Ascending aorta (tissue), 2 donors: ENCODE results near the gene DHRS4L2. TPM values are rescaled to one million over a fixed set of nuclear protein-coding genes. Genes with fewer than 3 reads are reported as not detected.
"Not testable (repeated sequence)": the region's sequence is repeated elsewhere in the genome, so short reads cannot be mapped to it uniquely, and the experiment has no call there.

Experiments used
- DNase-seq, 2 donors: peaks; one replicate each; pipeline ENCODE4 v3.0.0-alpha.2; 2019; ENCODE audit warnings: low spot score in 2 of 2
- H3K27ac ChIP-seq, 2 donors: fragments of 200-600 bp; sonication (generic); one replicate each; pipeline ENCODE4 v1.5.1; 2016 to 2017; ENCODE audit warnings: mild to moderate bottlenecking in 1 of 2
- H3K27me3 ChIP-seq: fragments of 200-600 bp; sonication (generic); one replicate; pipeline ENCODE4 v1.5.1; 2017
- H3K36me3 ChIP-seq, 2 donors: fragments of 200-600 bp; sonication (generic); one replicate each; pipeline ENCODE4 v1.5.1; 2016
- H3K4me1 ChIP-seq, 2 donors: fragments of 200-600 bp; sonication (generic); one replicate each; pipeline ENCODE4 v1.5.1; 2016 to 2017; ENCODE audit warnings: mild to moderate bottlenecking in 1 of 2
- H3K4me3 ChIP-seq, 2 donors: fragments of 200-600 bp; sonication (generic); one replicate each; pipeline ENCODE4 v1.5.1; 2016 to 2017; ENCODE audit warnings: mild to moderate bottlenecking in 1 of 2
- H3K9me3 ChIP-seq, 2 donors: fragments of 200-600 bp; sonication (generic); one replicate each; pipeline ENCODE4 v1.5.1; 2016
- CTCF ChIP-seq, 3 experiments: fragments of 200-600 bp in 2 of 3; fragments of 450-650 bp in 1 of 3; sonication (generic) in 2 of 3; IDR thresholded peaks; one replicate each; pipeline ENCODE4 v1.5.1; 2016 to 2019; ENCODE audit warnings: antibody characterized with exemption in 3 of 3, mild to moderate bottlenecking in 1 of 3, moderate library complexity in 1 of 3
- intact Hi-C: fragments of 100-400 bp; cut with DNase I; formaldehyde crosslinking; loops from one replicate; pipeline ENCODE4 v1.15.1; 2023
- total RNA-seq: library from RNA; depleted of rRNA; stranded (reverse); fragments of >200 nt; gene quantifications from one replicate; pipeline ENCODE4 v1.1.0, GENCODE V29; 2016

The DHRS4L2 gene
- total RNA-seq, 1 donor from 2014 or later: 31.5 TPM

GRCh38 chr14:23961704-23962103, 27.0 kb upstream of the DHRS4L2 start:
- H3K9me3 ChIP-seq, H3K27me3 ChIP-seq, H3K4me1 ChIP-seq, intact Hi-C loops, H3K27ac ChIP-seq, H3K36me3 ChIP-seq, H3K4me3 ChIP-seq, DNase-seq: not testable (repeated sequence)

GRCh38 chr14:23969130-23969480, 19.6 kb upstream of the DHRS4L2 start:
- H3K4me1 ChIP-seq, H3K9me3 ChIP-seq, H3K27me3 ChIP-seq, intact Hi-C loops, DNase-seq, H3K36me3 ChIP-seq, H3K27ac ChIP-seq: not testable (repeated sequence)
- H3K4me3 ChIP-seq: peak overlapping the region in 1 of 2 donors; percentile 63

GRCh38 chr14:23969481-23970282, 19.0 kb upstream of the DHRS4L2 start:
- H3K4me1 ChIP-seq, H3K9me3 ChIP-seq, H3K27me3 ChIP-seq, H3K36me3 ChIP-seq, intact Hi-C loops, H3K27ac ChIP-seq: not testable (repeated sequence)
- H3K4me3 ChIP-seq: peak overlapping the region; percentile 52 to 63
- DNase-seq: peak in 1 of 2 donors; percentile 82

- DNase-seq, H3K9me3 ChIP-seq, H3K4me3 ChIP-seq, H3K36me3 ChIP-seq, H3K27ac ChIP-seq, intact Hi-C loops, H3K4me1 ChIP-seq, H3K27me3 ChIP-seq: not testable (repeated sequence)
Measured at GRCh38 chr14:23970283-23970659, 18.5 kb upstream of the DHRS4L2 start.

GRCh38 chr14:23973178-23973577, 15.6 kb upstream of the DHRS4L2 start:
- DNase-seq, H3K4me3 ChIP-seq, H3K27me3 ChIP-seq, H3K9me3 ChIP-seq, H3K27ac ChIP-seq, H3K36me3 ChIP-seq, intact Hi-C loops, H3K4me1 ChIP-seq: not testable (repeated sequence)

GRCh38 chr14:23974041-23974440, 14.7 kb upstream of the DHRS4L2 start:
- H3K4me3 ChIP-seq, H3K4me1 ChIP-seq, H3K9me3 ChIP-seq, H3K36me3 ChIP-seq, DNase-seq, H3K27ac ChIP-seq, H3K27me3 ChIP-seq: not testable (repeated sequence)
- intact Hi-C loops: loop anchor here (2.0 kb wide), 1 partner anchor 41 kb away; no protein-coding TSS in a partner anchor

- H3K4me3 ChIP-seq, H3K4me1 ChIP-seq, DNase-seq, intact Hi-C loops, H3K27ac ChIP-seq, H3K27me3 ChIP-seq, H3K9me3 ChIP-seq, H3K36me3 ChIP-seq: not testable (repeated sequence)
- peak in 1 of 3 experiments; percentile 6 for TF ChIP-seq CTCF (IDR thresholded peaks at IDR 0.05)
Measured at GRCh38 chr14:23977208-23977607, 11.5 kb upstream of the DHRS4L2 start.

- H3K36me3 ChIP-seq, H3K9me3 ChIP-seq, H3K4me3 ChIP-seq, DNase-seq, H3K27ac ChIP-seq, H3K4me1 ChIP-seq, intact Hi-C loops, H3K27me3 ChIP-seq: not testable (repeated sequence)
Measured at GRCh38 chr14:23981951-23982813, 6.5 kb upstream of the DHRS4L2 start.

- intact Hi-C loops: no loop called here
- no peaks in the 10 kb centered on the region for H3K36me3 ChIP-seq
- no peak for DNase-seq
Measured at GRCh38 chr14:23984891-23985602, 3.7 kb upstream of the DHRS4L2 start.

GRCh38 chr14:23988223-23988606, 514 bp upstream of the DHRS4L2 start:
- not testable (repeated sequence) for H3K27me3 ChIP-seq, DNase-seq, H3K9me3 ChIP-seq, H3K36me3 ChIP-seq
- H3K4me1 ChIP-seq: peaks cover 0 to 12% of the 10 kb centered on the region in 2 donors
- intact Hi-C loops: loop anchor here (2.0 kb wide), 1 partner anchor 49 kb away; no protein-coding TSS in a partner anchor
- peak overlapping the region; percentile 55 for H3K27ac ChIP-seq
- peak overlapping the region; percentile 49 to 62 for H3K4me3 ChIP-seq

More at GRCh38 chr14:23984891-23985602, 3.7 kb upstream of the DHRS4L2 start:
- Histone ChIP-seq H3K9me3 (no peaks in the 10 kb centered on the region), H3K27me3 (no peaks in the 10 kb centered on the region), H3K4me1 (peaks cover 0 to 12% of the 10 kb centered on the region in 2 donors), H3K4me3 (no peak overlapping the region), H3K27ac (no peak overlapping the region)
- TF ChIP-seq CTCF (IDR thresholded peaks at IDR 0.05): no peak

GRCh38 chr14:23989734-23990445, 1.2 kb downstream of the DHRS4L2 start:
- peak in 1 of 2 donors; percentile 75 for DNase-seq
- intact Hi-C loops: loop anchor here (2.0 kb wide), 1 partner anchor 47 kb away; no protein-coding TSS in a partner anchor

More at GRCh38 chr14:23989734-23990445, 1.2 kb downstream of the DHRS4L2 start:
- H3K9me3 ChIP-seq, H3K27me3 ChIP-seq, H3K4me3 ChIP-seq, H3K36me3 ChIP-seq: not testable (repeated sequence)
- peaks cover 0 to 12% of the 10 kb centered on the region in 2 donors for H3K4me1 ChIP-seq
- H3K27ac ChIP-seq: peak overlapping the region in 1 of 2 donors; percentile 55
